ENCODE results near the gene H3-3A.

Gene H3-3A

DNA sequence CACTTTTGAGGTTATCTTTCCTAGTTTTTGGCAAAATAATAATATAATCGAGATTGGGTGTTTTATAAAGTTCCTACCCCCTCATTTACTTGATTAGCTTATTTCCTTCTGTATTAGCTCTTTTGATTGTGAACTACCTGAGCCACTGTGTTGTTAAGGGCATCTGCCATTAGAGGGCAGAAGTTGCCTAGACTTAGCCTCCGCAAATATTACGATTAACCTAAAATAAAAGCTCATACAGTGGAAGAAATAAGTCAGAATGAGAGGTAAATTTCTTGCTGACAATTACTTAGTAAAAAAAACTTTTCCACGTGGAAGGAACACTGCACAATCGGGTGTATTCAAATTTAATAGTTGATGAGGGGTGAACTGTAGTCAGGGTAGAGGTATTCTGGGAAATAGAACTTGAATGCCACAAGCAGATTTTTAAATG lies 2.3 kb downstream of the H3-3A start:
- H3K4me1 ChIP-seq (ENCODE audit: low read length) = peaks cover 20% of the 10 kb centered on the region
- peaks cover 81% of the 10 kb centered on the region for H3K79me2 ChIP-seq (ENCODE audit: low read length)
- no peak overlapping the region for H3K27ac ChIP-seq (ENCODE audit: low read length)
- TF ChIP-seq EZH2phosphoT487 (IDR thresholded peaks at IDR 0.05; ENCODE audit: low read length) (no peak), EZH2 (optimal IDR thresholded peaks at IDR 0.05; ENCODE audit: low read depth, low read length) (no peak)
- TF ChIP-seq, protein P1, sequence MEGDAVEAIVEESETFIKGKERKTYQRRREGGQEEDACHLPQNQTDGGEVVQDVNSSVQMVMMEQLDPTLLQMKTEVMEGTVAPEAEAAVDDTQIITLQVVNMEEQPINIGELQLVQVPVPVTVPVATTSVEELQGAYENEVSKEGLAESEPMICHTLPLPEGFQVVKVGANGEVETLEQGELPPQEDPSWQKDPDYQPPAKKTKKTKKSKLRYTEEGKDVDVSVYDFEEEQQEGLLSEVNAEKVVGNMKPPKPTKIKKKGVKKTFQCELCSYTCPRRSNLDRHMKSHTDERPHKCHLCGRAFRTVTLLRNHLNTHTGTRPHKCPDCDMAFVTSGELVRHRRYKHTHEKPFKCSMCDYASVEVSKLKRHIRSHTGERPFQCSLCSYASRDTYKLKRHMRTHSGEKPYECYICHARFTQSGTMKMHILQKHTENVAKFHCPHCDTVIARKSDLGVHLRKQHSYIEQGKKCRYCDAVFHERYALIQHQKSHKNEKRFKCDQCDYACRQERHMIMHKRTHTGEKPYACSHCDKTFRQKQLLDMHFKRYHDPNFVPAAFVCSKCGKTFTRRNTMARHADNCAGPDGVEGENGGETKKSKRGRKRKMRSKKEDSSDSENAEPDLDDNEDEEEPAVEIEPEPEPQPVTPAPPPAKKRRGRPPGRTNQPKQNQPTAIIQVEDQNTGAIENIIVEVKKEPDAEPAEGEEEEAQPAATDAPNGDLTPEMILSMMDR (IDR thresholded peaks at IDR 0.05; ENCODE audit: low read length) = peak; percentile 83
- no peak overlapping the region for H2AFZ ChIP-seq (ENCODE audit: low read length)
- no peaks in the 10 kb centered on the region for H3K9me2 ChIP-seq (replicated peaks; ENCODE audit: insufficient read depth, low read length)
- peaks cover 43% of the 10 kb centered on the region for H3F3A ChIP-seq (ENCODE audit: insufficient read depth, low read length)
- H3K9me3 ChIP-seq (replicated peaks; ENCODE audit: insufficient read depth, low read length) = no peaks in the 10 kb centered on the region
- no peaks in the 10 kb centered on the region for H3K27me3 ChIP-seq (replicated peaks; ENCODE audit: insufficient read depth, low read length)
- peaks cover 53% of the 10 kb centered on the region for H4K20me1 ChIP-seq (ENCODE audit: insufficient read depth, low read length)
- H3K9ac ChIP-seq (ENCODE audit: low read length) = peak overlapping the region; percentile 17; the same call in 1 of the 2 replicates
- peak overlapping the region; percentile 81 for H3K4me3 ChIP-seq (ENCODE audit: low read length)
- peak; percentile 77 for DNase-seq
- peak overlapping the region; percentile 61 for H3K4me2 ChIP-seq (ENCODE audit: low read depth, low read length)
- H3K36me3 ChIP-seq (replicated peaks; ENCODE audit: insufficient read depth, low read length) = peaks cover 33% of the 10 kb centered on the region

DNA sequence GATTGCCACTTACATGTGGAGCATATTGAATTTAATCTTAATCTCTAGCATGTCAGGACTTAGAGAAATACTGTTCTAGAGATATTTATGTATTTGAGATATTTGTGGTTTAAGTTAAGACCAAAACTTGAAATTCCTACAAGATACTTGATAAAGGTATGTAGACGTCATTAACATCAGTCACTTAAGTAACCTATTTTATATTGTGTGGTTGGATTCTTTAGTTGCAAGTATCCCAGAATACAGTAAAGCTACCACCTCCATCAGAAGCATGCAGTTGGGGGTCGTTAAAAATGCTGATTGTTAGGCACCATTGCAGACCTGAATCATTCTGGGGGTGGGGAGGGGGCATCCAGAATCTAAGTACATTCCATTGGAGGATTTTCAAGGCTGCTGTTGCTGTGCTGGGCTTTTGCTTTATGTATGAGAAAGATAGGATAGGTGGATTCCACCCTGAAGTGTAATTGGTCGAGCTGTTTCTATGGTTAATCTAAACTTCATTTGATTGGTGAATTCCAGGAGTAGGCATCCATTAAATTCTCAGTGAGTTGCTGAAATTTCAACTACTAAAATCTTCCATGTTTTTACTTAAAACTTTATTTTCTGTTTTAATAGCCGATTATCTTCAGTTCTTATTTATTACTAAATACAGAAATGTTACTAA lies 4.0 kb downstream of the H3-3A start:
- peaks cover 48% of the 10 kb centered on the region for H3F3A ChIP-seq (ENCODE audit: insufficient read depth, low read length)
- no peak overlapping the region for H3K27ac ChIP-seq (ENCODE audit: low read length)
- peaks cover 61% of the 10 kb centered on the region for H4K20me1 ChIP-seq (ENCODE audit: insufficient read depth, low read length)
- no peaks in the 10 kb centered on the region for H3K27me3 ChIP-seq (replicated peaks; ENCODE audit: insufficient read depth, low read length)
- no peak overlapping the region for H2AFZ ChIP-seq (ENCODE audit: low read length)
- H3K4me3 ChIP-seq (ENCODE audit: low read length) = no peak overlapping the region
- H3K36me3 ChIP-seq (replicated peaks; ENCODE audit: insufficient read depth, low read length) = peaks cover 41% of the 10 kb centered on the region
- no peak overlapping the region for H3K9ac ChIP-seq (ENCODE audit: low read length)
- peaks cover 86% of the 10 kb centered on the region for H3K79me2 ChIP-seq (ENCODE audit: low read length)
- H3K9me3 ChIP-seq (replicated peaks; ENCODE audit: insufficient read depth, low read length) = no peaks in the 10 kb centered on the region
- TF ChIP-seq EZH2phosphoT487 (IDR thresholded peaks at IDR 0.05; ENCODE audit: low read length) (no peak), EZH2 (optimal IDR thresholded peaks at IDR 0.05; ENCODE audit: low read depth, low read length) (no peak)
- TF ChIP-seq, protein P1 (IDR thresholded peaks at IDR 0.05; ENCODE audit: low read length) = no peak
- H3K4me2 ChIP-seq (ENCODE audit: low read depth, low read length) = peak overlapping the region; percentile 61; the same call in 1 of the 2 replicates
- H3K4me1 ChIP-seq (ENCODE audit: low read length) = peaks cover 13% of the 10 kb centered on the region
- no peak for DNase-seq
- H3K9me2 ChIP-seq (replicated peaks; ENCODE audit: insufficient read depth, low read length) = no peaks in the 10 kb centered on the region

GRCh38 chr1:226069811-226070489 lies 7.4 kb downstream of the H3-3A start:
- H3K9me2 ChIP-seq (replicated peaks; ENCODE audit: insufficient read depth, low read length) = no peaks in the 10 kb centered on the region
- no peak for DNase-seq
- H3K27ac ChIP-seq (ENCODE audit: low read length) = no peak overlapping the region
- no peak overlapping the region for H2AFZ ChIP-seq (ENCODE audit: low read length)
- H4K20me1 ChIP-seq (ENCODE audit: insufficient read depth, low read length) = peaks cover 51% of the 10 kb centered on the region
- H3K9ac ChIP-seq (ENCODE audit: low read length) = no peak overlapping the region
- H3K4me1 ChIP-seq (ENCODE audit: low read length) = peaks cover 13% of the 10 kb centered on the region
- H3K4me2 ChIP-seq (ENCODE audit: low read depth, low read length) = no peak overlapping the region
- no peaks in the 10 kb centered on the region for H3K9me3 ChIP-seq (replicated peaks; ENCODE audit: insufficient read depth, low read length)
- H3K4me3 ChIP-seq (ENCODE audit: low read length) = no peak overlapping the region
- H3K79me2 ChIP-seq (ENCODE audit: low read length) = peaks cover 59% of the 10 kb centered on the region
- TF ChIP-seq EZH2phosphoT487 (IDR thresholded peaks at IDR 0.05; ENCODE audit: low read length) = no peak
- no peak for TF ChIP-seq EZH2 (optimal IDR thresholded peaks at IDR 0.05; ENCODE audit: low read depth, low read length)
- TF ChIP-seq, protein P1 (IDR thresholded peaks at IDR 0.05; ENCODE audit: low read length) = no peak
- H3K36me3 ChIP-seq (replicated peaks; ENCODE audit: insufficient read depth, low read length) = peaks cover 46% of the 10 kb centered on the region
- H3K27me3 ChIP-seq (replicated peaks; ENCODE audit: insufficient read depth, low read length) = no peaks in the 10 kb centered on the region
- peaks cover 59% of the 10 kb centered on the region for H3F3A ChIP-seq (ENCODE audit: insufficient read depth, low read length)
